Liver (tissue), 9 donors: ENCODE measurements around the gene LRRC45. TPM values are rescaled to one million over a fixed set of nuclear protein-coding genes. Genes with fewer than 3 reads are reported as not detected.

Source experiments
- DNase-seq: peaks from one replicate; pipeline ENCODE4 v3.0.0-alpha.2; 2017; ENCODE audit warnings: low spot score
- H3K27ac ChIP-seq, 2 donors: one replicate each; pipeline ENCODE4 v1.7.0; 2013; ENCODE audit warnings: inconsistent platforms in 2 of 2, low read length in 2 of 2, control low read depth in 1 of 2, low read depth in 1 of 2, mild to moderate bottlenecking in 1 of 2
- H3K27me3 ChIP-seq, 4 donors: one replicate each; pipeline versions ENCODE4 v1.6.1 to v1.7.0; 2013; ENCODE audit warnings: low read length in 3 of 4, inconsistent platforms in 1 of 4, mild to moderate bottlenecking in 1 of 4, moderate library complexity in 1 of 4; ENCODE audit not compliant: control insufficient read depth in 4 of 4, insufficient read depth in 4 of 4
- H3K36me3 ChIP-seq, 4 donors: one replicate each; pipeline versions ENCODE4 v1.6.1 to v1.7.0; 2013; ENCODE audit warnings: low read length in 3 of 4, mild to moderate bottlenecking in 3 of 4, low read depth in 1 of 4, moderate library complexity in 1 of 4; ENCODE audit not compliant: control insufficient read depth in 4 of 4, insufficient read depth in 3 of 4
- H3K4me1 ChIP-seq, 4 donors: one replicate each; pipeline versions ENCODE4 v1.6.1 to v1.7.0; 2013; ENCODE audit warnings: low read length in 3 of 4, mild to moderate bottlenecking in 3 of 4, moderate library complexity in 1 of 4; ENCODE audit not compliant: control insufficient read depth in 4 of 4, insufficient read depth in 4 of 4
- H3K4me3 ChIP-seq, 3 donors: one replicate each; pipeline versions ENCODE4 v1.6.1 to v1.7.0; 2013; ENCODE audit warnings: low read length in 3 of 3, control low read depth in 1 of 3, low read depth in 1 of 3, mild to moderate bottlenecking in 1 of 3
- H3K9ac ChIP-seq, 2 donors: one replicate each; pipeline ENCODE4 v1.7.0; 2013; ENCODE audit warnings: low read length in 2 of 2, mild to moderate bottlenecking in 2 of 2, moderate library complexity in 2 of 2, control low read depth in 1 of 2, low read depth in 1 of 2
- H3K9me3 ChIP-seq, 4 donors: one replicate each; pipeline versions ENCODE4 v1.6.1 to v1.7.0; 2013; ENCODE audit warnings: low read length in 3 of 4; ENCODE audit not compliant: control insufficient read depth in 4 of 4
- ATF3 ChIP-seq: IDR thresholded peaks from 2 replicates; pipeline ENCODE4 v1.6.1; 2016; ENCODE audit warnings: antibody characterized with exemption
- EGR1 ChIP-seq, 2 donors: IDR thresholded peaks; 2 replicates each; pipeline ENCODE4 v1.6.1; 2016 to 2018; ENCODE audit warnings: antibody characterized with exemption in 2 of 2, low read depth in 2 of 2
- FOXA1 ChIP-seq: IDR thresholded peaks from 2 replicates; pipeline ENCODE4 v1.6.1; 2016; ENCODE audit warnings: antibody characterized with exemption
- FOXA2 ChIP-seq: IDR thresholded peaks from 2 replicates; pipeline ENCODE4 v1.6.1; 2016; ENCODE audit warnings: antibody characterized with exemption
- GABPA ChIP-seq, 2 donors: IDR thresholded peaks in 1 of 2; conservative IDR thresholded peaks in 1 of 2; 2 replicates each; pipeline ENCODE4 v1.6.1; 2016; ENCODE audit warnings: antibody characterized with exemption in 2 of 2, mild to moderate bottlenecking in 1 of 2, moderate library complexity in 1 of 2
- HNF4A ChIP-seq, 2 donors: conservative IDR thresholded peaks; 2 replicates each; pipeline ENCODE4 v1.6.1; 2016; ENCODE audit warnings: antibody characterized with exemption in 2 of 2, mild to moderate bottlenecking in 2 of 2
- HNF4G ChIP-seq: IDR thresholded peaks from 2 replicates; pipeline ENCODE4 v1.6.1; 2016; ENCODE audit warnings: antibody characterized with exemption
- JUND ChIP-seq, 2 donors: IDR thresholded peaks; 2 replicates each; pipeline ENCODE4 v1.6.1; 2016; ENCODE audit warnings: antibody characterized with exemption in 2 of 2
- MAX ChIP-seq: IDR thresholded peaks from 2 replicates; pipeline ENCODE4 v1.6.1; 2016; ENCODE audit warnings: antibody characterized with exemption
- NR2F2 ChIP-seq: IDR thresholded peaks from 2 replicates; pipeline ENCODE4 v1.6.1; 2016; ENCODE audit warnings: antibody characterized with exemption
- RAD21 ChIP-seq, 2 donors: IDR thresholded peaks; 2 replicates each; pipeline ENCODE4 v1.6.1; 2016; ENCODE audit warnings: antibody characterized with exemption in 2 of 2, mild to moderate bottlenecking in 2 of 2
- REST ChIP-seq: IDR thresholded peaks from 2 replicates; pipeline ENCODE4 v1.6.1; 2016; ENCODE audit warnings: antibody characterized with exemption, mild to moderate bottlenecking
- RXRA ChIP-seq, 2 donors: IDR thresholded peaks; 2 replicates each; pipeline ENCODE4 v1.6.1; 2017 to 2018; ENCODE audit warnings: antibody characterized with exemption in 2 of 2, mild to moderate bottlenecking in 1 of 2
- SP1 ChIP-seq: IDR thresholded peaks from 2 replicates; pipeline ENCODE4 v1.6.1; 2018; ENCODE audit warnings: antibody characterized with exemption, mild to moderate bottlenecking
- TAF1 ChIP-seq: conservative IDR thresholded peaks from 2 replicates; pipeline ENCODE4 v1.6.1; 2016; ENCODE audit warnings: antibody characterized with exemption, mild to moderate bottlenecking
- YY1 ChIP-seq: IDR thresholded peaks from 2 replicates; pipeline ENCODE4 v1.6.1; 2016; ENCODE audit warnings: antibody characterized with exemption, mild to moderate bottlenecking
- ZBTB33 ChIP-seq: IDR thresholded peaks from 2 replicates; pipeline ENCODE4 v1.6.1; 2016; ENCODE audit warnings: antibody characterized with exemption
- WGBS: extraction: QIAGEN DNeasy Blood & Tissue Kit; methylation state at CpG from one replicate; pipeline ENCODE4 v1.1.7; 2013; 5-methylcytosine and 5-hydroxymethylcytosine counted together
- polyA plus RNA-seq, 2 donors: library from polyadenylated mRNA; stranded (reverse) in 1 of 2; unstranded in 1 of 2; fragments of 200-250 nt in 1 of 2; fragments of >200 nt in 1 of 2; fragmentation: Nextera tagmentation in 1 of 2; extraction: Ambion mirVana in 1 of 2; gene quantifications; one replicate each; pipeline versions ENCODE4 v1.2.1 to v1.2.3, GENCODE V29; 2013 to 2015
- total RNA-seq, 2 donors: library from RNA; depleted of rRNA; stranded (reverse); fragments of >200 nt; gene quantifications; one replicate each; pipeline ENCODE4 v1.2.3, GENCODE V29; 2014
- donor health status: healthy.
- donor health status: healthy.
- donor health status: healthy.
- donor health status: healthy.
- donor health status: healthy.

LRRC45 gene
- total and polyA plus RNA-seq, 4 donors = 4.0 to 14.1 (median 7.0) TPM

GRCh38 chr17:82050761-82051641, 27.9 kb downstream of the LRRC45 start:
- TF ChIP-seq RXRA (IDR thresholded peaks at IDR 0.05) (no peak), YY1 (no peak), ATF3 (no peak), HNF4A (conservative IDR thresholded peaks at IDR 0.05) (no peak), GABPA (IDR thresholded peaks at IDR 0.05 in 1 of 2, conservative IDR thresholded peaks at IDR 0.05 in 1 of 2) (peak in 1 of 2 donors; percentile 11), RAD21 (IDR thresholded peaks at IDR 0.05) (no peak)
- Histone ChIP-seq H3K4me3 (peak overlapping the region; percentile 45 to 94 (median 58)), H3K27me3 (no peaks in the 10 kb centered on the region), H3K4me1 (peaks cover 23 to 71% (median 58%) of the 10 kb centered on the region in 4 donors), H3K36me3 (peaks cover 4 to 13% (median 9%) of the 10 kb centered on the region in 4 donors), H3K9ac (peak overlapping the region in 1 of 2 donors; percentile 49), H3K27ac (peak overlapping the region; percentile 34 to 60), H3K9me3 (no peaks in the 10 kb centered on the region)
- no peak for DNase-seq
- WGBS = 10% methylated on average over 79 of the region's 79 CpGs

- TF ChIP-seq ATF3 (no peak), GABPA (IDR thresholded peaks at IDR 0.05 in 1 of 2, conservative IDR thresholded peaks at IDR 0.05 in 1 of 2) (peak; percentile 63 to 88)
- peak within 1 kb of the TSS; percentile 34 to 60 for H3K27ac ChIP-seq
- peaks cover 4 to 22% (median 13%) of the 10 kb centered on the region in 4 donors for H3K36me3 ChIP-seq
- peak within 1 kb of the TSS; percentile 82 to 94 (median 91) for H3K4me3 ChIP-seq
- WGBS = under 1% methylated on average over 94 of the region's 94 CpGs
- DNase-seq = peak; percentile 85
- peak within 1 kb of the TSS in 1 of 2 donors; percentile 49 for H3K9ac ChIP-seq
- no peaks in the 10 kb centered on the region for H3K9me3 ChIP-seq
- H3K27me3 ChIP-seq = no peaks in the 10 kb centered on the region
- peaks cover 23 to 63% (median 53%) of the 10 kb centered on the region in 4 donors for H3K4me1 ChIP-seq
Measured at GRCh38 chr17:82051776-82052637, 28.9 kb downstream of the LRRC45 start, which contains the start of the genes GPS1 and RFNG. Gene GPS1 (plus strand): TSS chr17:82051898. CDS start chr17:82051932, 34 bp downstream. Gene RFNG (minus strand): TSS chr17:82051811. CDS start chr17:82051766, 45 bp downstream.

GRCh38 chr17:82052638-82053059, 29.5 kb downstream of the LRRC45 start:
- Histone ChIP-seq H3K4me3 (peak overlapping the region; percentile 82 to 94 (median 91)), H3K9me3 (no peaks in the 10 kb centered on the region), H3K36me3 (peaks cover 4 to 27% (median 14%) of the 10 kb centered on the region in 4 donors), H3K4me1 (peaks cover 23 to 57% (median 48%) of the 10 kb centered on the region in 4 donors), H3K27me3 (no peaks in the 10 kb centered on the region), H3K9ac (peak overlapping the region in 1 of 2 donors; percentile 43), H3K27ac (no peak overlapping the region)
- no peak for DNase-seq
- WGBS = 21% methylated on average over 19 of the region's 19 CpGs
- TF ChIP-seq RXRA (IDR thresholded peaks at IDR 0.05) (no peak), ZBTB33 (no peak), TAF1 (no peak), NR2F2 (no peak), ATF3 (no peak), JUND (IDR thresholded peaks at IDR 0.05) (no peak), MAX (no peak), RAD21 (IDR thresholded peaks at IDR 0.05) (no peak), FOXA1 (no peak), EGR1 (IDR thresholded peaks at IDR 0.05; ENCODE audit: low read depth in 2 of 2) (no peak), HNF4A (conservative IDR thresholded peaks at IDR 0.05) (no peak), HNF4G (no peak), SP1 (no peak), GABPA (IDR thresholded peaks at IDR 0.05 in 1 of 2, conservative IDR thresholded peaks at IDR 0.05 in 1 of 2) (no peak), FOXA2 (no peak), REST (no peak), YY1 (no peak)
